ENCODE measurements around the gene ZNHIT1. TPM values are rescaled to one million over a fixed set of nuclear protein-coding genes. Genes with fewer than 3 reads are reported as not detected.

The ZNHIT1 gene
- total and polyA plus RNA-seq, 2 donors (not counting 3 experiments of a cell fraction or from before 2014, with no cell fraction given) = 74.1 to 89.9 TPM

DNA sequence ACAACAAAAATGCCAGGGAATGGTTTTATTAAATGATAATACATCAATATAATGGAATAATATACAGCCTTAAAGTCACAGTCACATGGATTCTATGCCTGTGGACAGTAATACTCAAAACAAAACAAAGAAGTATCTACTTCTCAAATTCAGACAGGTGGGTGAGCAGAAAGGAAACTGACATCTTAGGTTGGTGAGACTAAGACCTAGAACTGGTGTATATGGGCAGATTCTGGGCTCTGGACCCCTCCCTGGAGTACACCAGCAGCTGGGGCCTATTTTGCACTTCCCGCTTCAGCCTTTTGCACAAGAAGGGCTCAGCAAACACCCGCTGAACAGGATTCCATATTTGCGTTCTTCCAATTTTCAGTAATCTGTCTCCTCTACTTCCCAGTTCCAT is 32.4 kb downstream of the ZNHIT1 start:
- intact Hi-C loops (cut with micrococcal nuclease) (no loop called here), dilution Hi-C loops (cut with MboI; ENCODE audit: extremely low pct_ligation_motif_present, low sequenced_read_pairs) (no loop called here)
- DNase-seq (ENCODE audit: low read depth, low spot score) (no peak), FAIRE-seq (no peak)
- TF ChIP-seq MYC (IDR thresholded peaks at IDR 0.05; ENCODE audit: low read depth, low read length) = no peak
- no peak for TF ChIP-seq EZH2 (IDR thresholded peaks at IDR 0.05; ENCODE audit: borderline replicate concordance, low read depth, low read length, severe bottlenecking)
- TF ChIP-seq FOS (IDR thresholded peaks at IDR 0.05; ENCODE audit: borderline replicate concordance, insufficient read depth, low read length) = no peak
- TF ChIP-seq, protein P1, sequence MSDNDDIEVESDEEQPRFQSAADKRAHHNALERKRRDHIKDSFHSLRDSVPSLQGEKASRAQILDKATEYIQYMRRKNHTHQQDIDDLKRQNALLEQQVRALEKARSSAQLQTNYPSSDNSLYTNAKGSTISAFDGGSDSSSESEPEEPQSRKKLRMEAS (IDR thresholded peaks at IDR 0.05; ENCODE audit: insufficient read depth, insufficient read length) = no peak
- H3K27ac ChIP-seq (ENCODE audit: insufficient read depth, low read depth, low read length) = no peak overlapping the region
- POLR2A ChIA-PET = no interaction called here
- no peak overlapping the region for H3K4me3 ChIP-seq (replicated peaks in 1 of 3; ENCODE audit: insufficient read depth in 1 of 3, low read depth in 1 of 3, low read length in 3 of 3)
- no peaks in the 10 kb centered on the region for H4K20me1 ChIP-seq (replicated peaks; ENCODE audit: control insufficient read depth, extremely low read depth, insufficient read depth, low read length)
- H3K9me3 ChIP-seq (replicated peaks; ENCODE audit: control insufficient read depth, insufficient read depth, low read length) = no peaks in the 10 kb centered on the region
- H3K27me3 ChIP-seq (ENCODE audit: control insufficient read depth in 2 of 2, insufficient read depth in 2 of 2, low read length in 2 of 2) = no peaks in the 10 kb centered on the region
- CTCF ChIA-PET = interaction anchor here (1.4 kb wide), 1 partner anchor 106 kb away, joined by 4 read pairs; no protein-coding TSS in a partner anchor
- H3K79me2 ChIP-seq (ENCODE audit: control insufficient read depth, insufficient read depth, low read length) = peaks cover 23% of the 10 kb centered on the region
- H3K4me2 ChIP-seq (ENCODE audit: insufficient read depth, low read length) = peak overlapping the region; percentile 14
- H3K4me1 ChIP-seq (ENCODE audit: control insufficient read depth, extremely low read depth, insufficient read depth, low read length) = peaks cover 4% of the 10 kb centered on the region
- H3K9ac ChIP-seq (replicated peaks; ENCODE audit: extremely low read depth, insufficient read depth, low read length) = no peak overlapping the region
- no peak overlapping the region for H2AFZ ChIP-seq (ENCODE audit: low read depth, low read length)
- H3K9me1 ChIP-seq (replicated peaks; ENCODE audit: control insufficient read depth, extremely low read depth, insufficient read depth, low read length) = no peaks in the 10 kb centered on the region
- no TSS peak for BruUV-seq (replicated peaks)
- peaks cover 0 to 3% of the 10 kb centered on the region in 2 experiments for H3K36me3 ChIP-seq (ENCODE audit: control insufficient read depth in 2 of 2, extremely low read depth in 1 of 2, insufficient read depth in 2 of 2, low read length in 2 of 2)

DNA sequence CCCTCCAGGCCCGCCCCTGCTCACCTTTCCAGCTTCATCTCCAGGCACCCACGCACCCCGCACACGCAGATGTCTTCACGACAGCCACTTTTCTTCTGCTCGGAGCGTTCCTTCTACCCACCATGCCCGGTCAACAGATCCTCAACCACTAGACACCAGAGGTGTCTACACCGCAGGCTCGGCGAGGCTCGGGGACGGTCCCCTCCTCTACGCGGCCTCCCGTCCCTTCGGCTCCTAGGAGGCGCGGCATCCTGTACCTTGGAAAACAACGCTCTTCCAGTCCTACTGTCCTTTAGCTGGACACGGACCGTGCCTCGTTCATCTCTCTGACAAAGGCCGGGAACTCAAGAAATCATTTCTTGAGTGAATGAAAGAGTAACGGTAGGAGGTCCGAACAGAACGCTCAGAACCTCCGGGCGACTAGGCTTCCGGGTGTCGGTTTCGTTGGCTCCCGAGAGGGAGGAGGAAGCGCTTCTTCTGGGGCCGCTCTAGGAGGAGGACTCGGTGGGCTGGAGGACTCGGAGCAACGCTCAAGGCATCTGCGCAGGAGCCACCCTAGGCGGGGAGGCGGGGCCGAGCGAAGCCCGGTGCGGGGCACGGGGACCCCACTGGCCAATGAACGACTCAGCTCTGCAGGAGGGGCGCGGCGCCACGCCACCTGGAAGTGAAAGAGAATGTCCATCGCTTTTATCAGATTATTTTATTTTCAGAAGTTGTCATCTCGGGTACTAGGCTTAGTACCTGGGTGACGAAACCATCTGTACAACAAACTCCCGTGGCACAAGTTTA is 34.1 kb downstream of the ZNHIT1 start:
- peaks cover 4% of the 10 kb centered on the region for H3K4me1 ChIP-seq (ENCODE audit: control insufficient read depth, extremely low read depth, insufficient read depth, low read length)
- H3K27ac ChIP-seq (ENCODE audit: insufficient read depth, low read depth, low read length) = peak overlapping the region; percentile 52
- peaks cover 20% of the 10 kb centered on the region for H3K79me2 ChIP-seq (ENCODE audit: control insufficient read depth, insufficient read depth, low read length)
- TF ChIP-seq FOS (IDR thresholded peaks at IDR 0.05; ENCODE audit: borderline replicate concordance, insufficient read depth, low read length) (no peak), GATA2 (IDR thresholded peaks at IDR 0.05; ENCODE audit: insufficient read depth, insufficient read length, low read depth, low read length) (no peak), MYC (IDR thresholded peaks at IDR 0.05; ENCODE audit: low read depth, low read length) (no peak), JUN (IDR thresholded peaks at IDR 0.05; ENCODE audit: borderline replicate concordance, insufficient read depth, insufficient read length, low read depth) (no peak), EZH2 (IDR thresholded peaks at IDR 0.05; ENCODE audit: borderline replicate concordance, low read depth, low read length, severe bottlenecking) (no peak), POLR2A (IDR thresholded peaks at IDR 0.05; ENCODE audit: low read depth, low read length) (peak; percentile 76), POLR2AphosphoS5 (IDR thresholded peaks at IDR 0.05; ENCODE audit: insufficient read depth, low read depth, low read length) (peak; percentile 77)
- TF ChIP-seq, protein P2, sequence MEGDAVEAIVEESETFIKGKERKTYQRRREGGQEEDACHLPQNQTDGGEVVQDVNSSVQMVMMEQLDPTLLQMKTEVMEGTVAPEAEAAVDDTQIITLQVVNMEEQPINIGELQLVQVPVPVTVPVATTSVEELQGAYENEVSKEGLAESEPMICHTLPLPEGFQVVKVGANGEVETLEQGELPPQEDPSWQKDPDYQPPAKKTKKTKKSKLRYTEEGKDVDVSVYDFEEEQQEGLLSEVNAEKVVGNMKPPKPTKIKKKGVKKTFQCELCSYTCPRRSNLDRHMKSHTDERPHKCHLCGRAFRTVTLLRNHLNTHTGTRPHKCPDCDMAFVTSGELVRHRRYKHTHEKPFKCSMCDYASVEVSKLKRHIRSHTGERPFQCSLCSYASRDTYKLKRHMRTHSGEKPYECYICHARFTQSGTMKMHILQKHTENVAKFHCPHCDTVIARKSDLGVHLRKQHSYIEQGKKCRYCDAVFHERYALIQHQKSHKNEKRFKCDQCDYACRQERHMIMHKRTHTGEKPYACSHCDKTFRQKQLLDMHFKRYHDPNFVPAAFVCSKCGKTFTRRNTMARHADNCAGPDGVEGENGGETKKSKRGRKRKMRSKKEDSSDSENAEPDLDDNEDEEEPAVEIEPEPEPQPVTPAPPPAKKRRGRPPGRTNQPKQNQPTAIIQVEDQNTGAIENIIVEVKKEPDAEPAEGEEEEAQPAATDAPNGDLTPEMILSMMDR (IDR thresholded peaks at IDR 0.05; ENCODE audit: extremely low read depth in 1 of 2, insufficient read depth in 1 of 2, low read depth in 1 of 2, low read length in 2 of 2) = no peak
- TF ChIP-seq, protein P1 (IDR thresholded peaks at IDR 0.05; ENCODE audit: insufficient read depth, insufficient read length) = peak; percentile 73
- H3K9me3 ChIP-seq (replicated peaks; ENCODE audit: control insufficient read depth, insufficient read depth, low read length) = no peaks in the 10 kb centered on the region
- peak overlapping the region; percentile 69 for H3K4me2 ChIP-seq (ENCODE audit: insufficient read depth, low read length)
- H3K9me1 ChIP-seq (replicated peaks; ENCODE audit: control insufficient read depth, extremely low read depth, insufficient read depth, low read length) = no peaks in the 10 kb centered on the region
- H3K36me3 ChIP-seq (ENCODE audit: control insufficient read depth in 2 of 2, extremely low read depth in 1 of 2, insufficient read depth in 2 of 2, low read length in 2 of 2) = peaks cover 0 to 3% of the 10 kb centered on the region in 2 experiments
- H4K20me1 ChIP-seq (replicated peaks; ENCODE audit: control insufficient read depth, extremely low read depth, insufficient read depth, low read length) = no peaks in the 10 kb centered on the region
- peak overlapping the region; percentile 91 for H3K9ac ChIP-seq (replicated peaks; ENCODE audit: extremely low read depth, insufficient read depth, low read length)
- H2AFZ ChIP-seq (ENCODE audit: low read depth, low read length) = peak overlapping the region; percentile 92
- peak overlapping the region; percentile 67 to 98 (median 89) for H3K4me3 ChIP-seq (replicated peaks in 1 of 3; ENCODE audit: insufficient read depth in 1 of 3, low read depth in 1 of 3, low read length in 3 of 3)
- no peaks in the 10 kb centered on the region for H3K27me3 ChIP-seq (ENCODE audit: control insufficient read depth in 2 of 2, insufficient read depth in 2 of 2, low read length in 2 of 2)
- ChIA-PET POLR2A (no interaction called here), CTCF (interaction anchor here (0.8 to 1.8 kb wide), 5 partner anchors 8 to 108 kb away, joined by 4 to 10 read pairs (median 8); partner anchors contain the start of genes PLOD3 and ZNHIT1)
- TSS peak; percentile 38 for BruUV-seq (replicated peaks)
- intact Hi-C loops (cut with micrococcal nuclease) (loop anchor here (1.0 kb wide), 1 partner anchor 35 kb away; the partner anchor contains the start of gene PLOD3), dilution Hi-C loops (cut with MboI; ENCODE audit: extremely low pct_ligation_motif_present, low sequenced_read_pairs) (no loop called here)
- FAIRE-seq (peak; percentile 99), DNase-seq (ENCODE audit: low read depth, low spot score) (peak; percentile 99)
